ENCODE data around the gene EPHB1. TPM values are rescaled to one million over a fixed set of nuclear protein-coding genes. Genes with fewer than 3 reads are reported as not detected.

Gene EPHB1
- polyA plus RNA-seq, 4 donors = 0.65 to 1.0 TPM; not detected in 2

GRCh38 chr3:134934933-134935332, 139.9 kb downstream of the EPHB1 start:
- Histone ChIP-seq H3K27ac (ENCODE audit: low read depth in 1 of 3, low read length in 2 of 3) (no peak overlapping the region), H3K4me3 (ENCODE audit: low read depth in 1 of 3, low read length in 3 of 3) (no peak overlapping the region), H3K36me3 (ENCODE audit: control insufficient read depth in 3 of 3, insufficient read depth in 2 of 3, low read depth in 1 of 3, low read length in 3 of 3) (no peaks in the 10 kb centered on the region), H3K9me3 (ENCODE audit: control insufficient read depth in 2 of 2, insufficient read depth in 1 of 2, low read depth in 1 of 2, low read length in 1 of 2) (no peaks in the 10 kb centered on the region), H3K4me1 (ENCODE audit: control insufficient read depth in 3 of 3, insufficient read depth in 2 of 3, low read depth in 1 of 3, low read length in 2 of 3) (no peaks in the 10 kb centered on the region), H3K27me3 (ENCODE audit: control insufficient read depth in 3 of 3, insufficient read depth in 3 of 3, low read length in 3 of 3) (no peaks in the 10 kb centered on the region)
- WGBS, 3 donors = 79 to 89% (median 84%) methylated on average over 2 of the region's 2 CpGs
- no peak for FAIRE-seq
- DNase-seq = no peak

- Histone ChIP-seq H3K4me1 (ENCODE audit: control insufficient read depth in 3 of 3, insufficient read depth in 2 of 3, low read depth in 1 of 3, low read length in 2 of 3) (no peaks in the 10 kb centered on the region), H3K27ac (ENCODE audit: low read depth in 1 of 3, low read length in 2 of 3) (no peak overlapping the region), H3K4me3 (ENCODE audit: low read depth in 1 of 3, low read length in 3 of 3) (no peak overlapping the region), H3K27me3 (ENCODE audit: control insufficient read depth in 3 of 3, insufficient read depth in 3 of 3, low read length in 3 of 3) (no peaks in the 10 kb centered on the region), H3K9me3 (ENCODE audit: control insufficient read depth in 2 of 2, insufficient read depth in 1 of 2, low read depth in 1 of 2, low read length in 1 of 2) (no peaks in the 10 kb centered on the region), H3K36me3 (ENCODE audit: control insufficient read depth in 3 of 3, insufficient read depth in 2 of 3, low read depth in 1 of 3, low read length in 3 of 3) (no peaks in the 10 kb centered on the region)
- FAIRE-seq (no peak), DNase-seq (peak in 1 of 2 donors; percentile 4)
- WGBS, 3 donors = 63 to 85% (median 75%) methylated on average over 8 of the region's 8 CpGs
Observed at GRCh38 chr3:134937256-134938028, 142.4 kb downstream of the EPHB1 start.

GRCh38 chr3:134938029-134938525, 143.0 kb downstream of the EPHB1 start:
- WGBS, 3 donors = 86 to 91% (median 86%) methylated on average over 5 of the region's 5 CpGs
- FAIRE-seq (no peak), DNase-seq (no peak)
- Histone ChIP-seq H3K36me3 (ENCODE audit: control insufficient read depth in 3 of 3, insufficient read depth in 2 of 3, low read depth in 1 of 3, low read length in 3 of 3) (no peaks in the 10 kb centered on the region), H3K27me3 (ENCODE audit: control insufficient read depth in 3 of 3, insufficient read depth in 3 of 3, low read length in 3 of 3) (no peaks in the 10 kb centered on the region), H3K27ac (ENCODE audit: low read depth in 1 of 3, low read length in 2 of 3) (no peak overlapping the region), H3K9me3 (ENCODE audit: control insufficient read depth in 2 of 2, insufficient read depth in 1 of 2, low read depth in 1 of 2, low read length in 1 of 2) (no peaks in the 10 kb centered on the region), H3K4me3 (ENCODE audit: low read depth in 1 of 3, low read length in 3 of 3) (no peak overlapping the region), H3K4me1 (ENCODE audit: control insufficient read depth in 3 of 3, insufficient read depth in 2 of 3, low read depth in 1 of 3, low read length in 2 of 3) (no peaks in the 10 kb centered on the region)

- FAIRE-seq (no peak), DNase-seq (peak in 1 of 2 donors; percentile 49)
- 38 to 58% (median 54%) methylated on average over 2 of the region's 2 CpGs for WGBS, 3 donors
- H3K27me3 ChIP-seq (ENCODE audit: control insufficient read depth in 3 of 3, insufficient read depth in 3 of 3, low read length in 3 of 3) = no peaks in the 10 kb centered on the region
- no peak overlapping the region for H3K27ac ChIP-seq (ENCODE audit: low read depth in 1 of 3, low read length in 2 of 3)
- H3K36me3 ChIP-seq (ENCODE audit: control insufficient read depth in 3 of 3, insufficient read depth in 2 of 3, low read depth in 1 of 3, low read length in 3 of 3) = no peaks in the 10 kb centered on the region
- H3K4me1 ChIP-seq (ENCODE audit: control insufficient read depth in 3 of 3, insufficient read depth in 2 of 3, low read depth in 1 of 3, low read length in 2 of 3) = no peaks in the 10 kb centered on the region
- H3K9me3 ChIP-seq (ENCODE audit: control insufficient read depth in 2 of 2, insufficient read depth in 1 of 2, low read depth in 1 of 2, low read length in 1 of 2) = no peaks in the 10 kb centered on the region
- H3K4me3 ChIP-seq (ENCODE audit: low read depth in 1 of 3, low read length in 3 of 3) = no peak overlapping the region
Observed at GRCh38 chr3:134939978-134940377, 144.9 kb downstream of the EPHB1 start.

GRCh38 chr3:134941820-134942219, 146.8 kb downstream of the EPHB1 start:
- no peak overlapping the region for H3K27ac ChIP-seq (ENCODE audit: low read depth in 1 of 3, low read length in 2 of 3)
- DNase-seq = no peak
- FAIRE-seq = no peak
- WGBS, 3 donors = 73 to 95% (median 83%) methylated on average over 1 of the region's 1 CpG
- no peak overlapping the region for H3K4me3 ChIP-seq (ENCODE audit: low read depth in 1 of 3, low read length in 3 of 3)
- H3K4me1 ChIP-seq (ENCODE audit: control insufficient read depth in 3 of 3, insufficient read depth in 2 of 3, low read depth in 1 of 3, low read length in 2 of 3) = no peaks in the 10 kb centered on the region
- H3K9me3 ChIP-seq (ENCODE audit: control insufficient read depth in 2 of 2, insufficient read depth in 1 of 2, low read depth in 1 of 2, low read length in 1 of 2) = no peaks in the 10 kb centered on the region
- no peaks in the 10 kb centered on the region for H3K27me3 ChIP-seq (ENCODE audit: control insufficient read depth in 3 of 3, insufficient read depth in 3 of 3, low read length in 3 of 3)
- H3K36me3 ChIP-seq (ENCODE audit: control insufficient read depth in 3 of 3, insufficient read depth in 2 of 3, low read depth in 1 of 3, low read length in 3 of 3) = no peaks in the 10 kb centered on the region

- H3K27ac ChIP-seq (ENCODE audit: low read depth in 1 of 3, low read length in 2 of 3) = no peak overlapping the region
- WGBS, 3 donors = 57 to 70% (median 68%) methylated on average over 1 of the region's 1 CpG
- H3K9me3 ChIP-seq (ENCODE audit: control insufficient read depth in 2 of 2, insufficient read depth in 1 of 2, low read depth in 1 of 2, low read length in 1 of 2) = no peaks in the 10 kb centered on the region
- FAIRE-seq = no peak
- H3K27me3 ChIP-seq (ENCODE audit: control insufficient read depth in 3 of 3, insufficient read depth in 3 of 3, low read length in 3 of 3) = no peaks in the 10 kb centered on the region
- no peak overlapping the region for H3K4me3 ChIP-seq (ENCODE audit: low read depth in 1 of 3, low read length in 3 of 3)
- no peaks in the 10 kb centered on the region for H3K36me3 ChIP-seq (ENCODE audit: control insufficient read depth in 3 of 3, insufficient read depth in 2 of 3, low read depth in 1 of 3, low read length in 3 of 3)
- DNase-seq = no peak
- H3K4me1 ChIP-seq (ENCODE audit: control insufficient read depth in 3 of 3, insufficient read depth in 2 of 3, low read depth in 1 of 3, low read length in 2 of 3) = no peaks in the 10 kb centered on the region
Observed at GRCh38 chr3:134944429-134944828, 149.4 kb downstream of the EPHB1 start.

GRCh38 chr3:134949150-134949549, 154.1 kb downstream of the EPHB1 start:
- FAIRE-seq (no peak), DNase-seq (no peak)
- no peak overlapping the region for H3K4me3 ChIP-seq (ENCODE audit: low read depth in 1 of 3, low read length in 3 of 3)
- no peaks in the 10 kb centered on the region for H3K36me3 ChIP-seq (ENCODE audit: control insufficient read depth in 3 of 3, insufficient read depth in 2 of 3, low read depth in 1 of 3, low read length in 3 of 3)
- H3K9me3 ChIP-seq (ENCODE audit: control insufficient read depth in 2 of 2, insufficient read depth in 1 of 2, low read depth in 1 of 2, low read length in 1 of 2) = peaks cover 0 to 10% of the 10 kb centered on the region in 2 donors
- H3K4me1 ChIP-seq (ENCODE audit: control insufficient read depth in 3 of 3, insufficient read depth in 2 of 3, low read depth in 1 of 3, low read length in 2 of 3) = no peaks in the 10 kb centered on the region
- WGBS, 3 donors = 88 to 96% (median 93%) methylated on average over 2 of the region's 2 CpGs
- H3K27ac ChIP-seq (ENCODE audit: low read depth in 1 of 3, low read length in 2 of 3) = no peak overlapping the region
- H3K27me3 ChIP-seq (ENCODE audit: control insufficient read depth in 3 of 3, insufficient read depth in 3 of 3, low read length in 3 of 3) = no peaks in the 10 kb centered on the region

- no peaks in the 10 kb centered on the region for H3K27me3 ChIP-seq (ENCODE audit: control insufficient read depth in 3 of 3, insufficient read depth in 3 of 3, low read length in 3 of 3)
- 56 to 88% (median 71%) methylated on average over 1 of the region's 1 CpG for WGBS, 3 donors
- H3K36me3 ChIP-seq (ENCODE audit: control insufficient read depth in 3 of 3, insufficient read depth in 2 of 3, low read depth in 1 of 3, low read length in 3 of 3) = no peaks in the 10 kb centered on the region
- H3K9me3 ChIP-seq (ENCODE audit: control insufficient read depth in 2 of 2, insufficient read depth in 1 of 2, low read depth in 1 of 2, low read length in 1 of 2) = peaks cover 0 to 10% of the 10 kb centered on the region in 2 donors
- no peak overlapping the region for H3K27ac ChIP-seq (ENCODE audit: low read depth in 1 of 3, low read length in 2 of 3)
- no peak overlapping the region for H3K4me3 ChIP-seq (ENCODE audit: low read depth in 1 of 3, low read length in 3 of 3)
- no peak for DNase-seq
- no peak for FAIRE-seq
- H3K4me1 ChIP-seq (ENCODE audit: control insufficient read depth in 3 of 3, insufficient read depth in 2 of 3, low read depth in 1 of 3, low read length in 2 of 3) = no peaks in the 10 kb centered on the region
Observed at GRCh38 chr3:134952371-134952770, 157.3 kb downstream of the EPHB1 start.

- 48 to 83% (median 60%) methylated on average over 2 of the region's 2 CpGs for WGBS, 3 donors
- FAIRE-seq (no peak), DNase-seq (no peak)
- H3K4me1 ChIP-seq (ENCODE audit: control insufficient read depth in 3 of 3, insufficient read depth in 2 of 3, low read depth in 1 of 3, low read length in 2 of 3) = no peaks in the 10 kb centered on the region
- no peaks in the 10 kb centered on the region for H3K27me3 ChIP-seq (ENCODE audit: control insufficient read depth in 3 of 3, insufficient read depth in 3 of 3, low read length in 3 of 3)
- H3K4me3 ChIP-seq (ENCODE audit: low read depth in 1 of 3, low read length in 3 of 3) = no peak overlapping the region
- H3K27ac ChIP-seq (ENCODE audit: low read depth in 1 of 3, low read length in 2 of 3) = no peak overlapping the region
- no peaks in the 10 kb centered on the region for H3K36me3 ChIP-seq (ENCODE audit: control insufficient read depth in 3 of 3, insufficient read depth in 2 of 3, low read depth in 1 of 3, low read length in 3 of 3)
- peaks cover 0 to 9% of the 10 kb centered on the region in 2 donors for H3K9me3 ChIP-seq (ENCODE audit: control insufficient read depth in 2 of 2, insufficient read depth in 1 of 2, low read depth in 1 of 2, low read length in 1 of 2)
Observed at GRCh38 chr3:134955874-134956273, 160.8 kb downstream of the EPHB1 start.
